Fibroblast of pulmonary artery (primary cell): Measurements from ENCODE around the gene CCDC181.
A peak's percentile ranks its signal among the peaks of the same experiment; 100 is the strongest.

Experiments used
- DNase-seq: peaks from one replicate; pipeline ENCODE4 v3.0.0-alpha.2; 2010; ENCODE audit warnings: low read depth
- H3K4me3 ChIP-seq: replicated peaks from 2 replicates; pipeline ENCODE4 v1.5.1; 2011; ENCODE audit warnings: low read depth, mild to moderate bottlenecking, control low read depth, low read length, moderate library complexity
- CTCF ChIP-seq: IDR thresholded peaks from 2 replicates; pipeline ENCODE4 v1.5.1; 2011; ENCODE audit warnings: mild to moderate bottlenecking, control low read depth, low read length, inconsistent platforms; ENCODE audit errors: missing control alignments

The CCDC181 gene

GRCh38 chr1:169466259-169467230 lies 39.3 kb upstream of the CCDC181 start:
- H3K4me3 ChIP-seq: no peak overlapping the region
- DNase-seq: peak; percentile 73
- peak; percentile 37 for TF ChIP-seq CTCF

DNA sequence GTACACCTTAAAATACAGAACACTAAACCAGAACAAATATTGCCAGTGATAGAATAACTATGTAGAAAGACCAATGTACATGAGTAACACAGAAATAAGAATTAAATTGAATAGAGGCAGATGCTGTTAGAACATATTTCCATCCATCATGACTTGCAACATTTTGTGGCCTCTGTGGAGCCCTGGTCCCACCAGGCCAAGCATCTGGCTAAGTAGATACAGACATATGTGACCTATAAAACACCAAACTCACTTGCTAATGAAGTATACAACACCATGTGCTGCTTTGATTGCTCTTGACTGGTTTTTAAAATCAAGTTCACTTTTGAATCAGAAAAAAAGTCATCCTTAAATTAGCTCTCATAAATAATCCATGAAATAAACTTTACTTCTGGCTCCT lies 38.0 kb upstream of the CCDC181 start:
- no peak for TF ChIP-seq CTCF
- no peak for DNase-seq
- no peak overlapping the region for H3K4me3 ChIP-seq

- TF ChIP-seq CTCF: no peak
- no peak for DNase-seq
- H3K4me3 ChIP-seq: no peak overlapping the region
Observed at GRCh38 chr1:169462385-169462784, 35.1 kb upstream of the CCDC181 start.

DNA sequence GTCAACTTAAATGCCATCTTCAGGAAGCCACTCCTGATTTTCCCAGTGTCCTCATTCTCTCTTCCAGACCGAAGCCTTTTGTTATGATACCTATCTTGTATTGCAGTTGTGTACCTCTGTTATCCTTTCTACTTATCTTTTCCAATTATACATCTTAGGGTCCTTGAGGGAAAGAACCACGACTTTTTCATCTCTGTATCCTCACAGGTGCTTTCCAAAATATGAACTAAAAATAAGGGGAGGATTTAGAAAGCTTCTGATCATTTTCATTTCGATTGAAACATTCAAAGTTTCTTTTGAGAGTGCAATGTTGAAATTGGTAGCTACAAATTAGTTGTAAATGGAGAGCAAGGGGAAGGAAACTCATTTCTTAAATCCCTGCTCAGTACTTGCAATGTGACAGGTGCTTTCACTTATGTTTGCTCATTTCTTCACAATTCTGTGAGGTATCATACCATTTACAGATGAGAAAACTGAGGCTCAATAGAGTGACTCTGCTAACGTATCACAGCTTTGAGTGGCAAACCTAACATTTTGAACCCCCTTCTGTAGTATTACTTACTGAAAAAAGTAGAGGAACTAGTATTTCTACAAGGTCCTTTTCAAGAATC lies 34.2 kb upstream of the CCDC181 start:
- no peak for DNase-seq
- H3K4me3 ChIP-seq: no peak overlapping the region
- no peak for TF ChIP-seq CTCF

DNA sequence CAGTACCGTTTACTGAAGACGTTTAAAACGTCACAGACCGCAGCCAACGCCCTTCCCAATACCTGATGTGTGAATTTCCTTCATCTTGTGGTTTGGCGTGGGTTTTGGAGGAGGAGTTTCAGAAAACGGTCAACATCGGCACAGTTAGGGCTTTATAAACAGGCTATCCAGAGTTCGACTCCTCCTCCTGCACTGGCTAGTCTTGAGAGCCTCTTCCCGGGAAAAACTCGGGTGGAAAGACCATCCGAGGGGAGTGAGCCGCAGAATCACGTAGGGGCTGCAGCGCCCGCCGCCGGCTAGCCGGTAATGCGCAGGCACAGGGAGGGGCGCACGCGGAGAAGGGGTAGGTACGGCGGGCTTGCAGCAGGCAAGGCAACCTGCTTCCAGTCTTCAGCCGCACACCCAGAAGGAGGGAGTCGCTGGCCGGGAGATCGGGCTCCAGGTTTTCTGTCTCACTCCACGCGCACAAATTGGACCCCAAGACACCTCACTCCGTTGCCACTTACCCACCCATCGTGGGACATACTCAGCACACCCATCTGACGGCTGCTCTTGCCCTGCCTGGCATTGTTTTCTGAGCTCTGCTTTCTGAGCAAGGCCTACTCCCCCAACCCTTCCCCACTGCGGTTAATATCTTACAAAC lies 33.0 kb upstream of the CCDC181 start:
- H3K4me3 ChIP-seq: peak overlapping the region; percentile 40
- no peak for TF ChIP-seq CTCF
- peak; percentile 29 for DNase-seq

DNA sequence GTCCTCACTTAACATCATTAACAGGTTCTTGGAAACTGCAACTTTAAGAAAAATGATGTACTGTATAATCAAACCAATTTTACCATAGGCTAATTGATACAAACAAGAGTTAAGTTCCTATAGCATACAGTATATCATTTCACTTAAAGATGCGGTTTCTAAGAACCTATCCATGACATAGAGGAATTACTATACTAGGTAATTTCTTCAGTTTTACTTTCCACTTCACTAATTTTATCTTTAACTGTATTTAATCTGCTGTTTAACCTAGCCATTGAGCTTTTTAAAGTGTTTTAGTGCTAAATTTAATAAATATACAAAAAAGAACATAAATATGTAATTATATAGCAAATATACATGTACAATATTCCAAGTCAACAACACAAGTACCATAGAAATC lies 30.2 kb upstream of the CCDC181 start:
- H3K4me3 ChIP-seq: no peak overlapping the region
- no peak for TF ChIP-seq CTCF
- no peak for DNase-seq
